ENCODE data around the gene PPM1L.

The PPM1L gene

DNA sequence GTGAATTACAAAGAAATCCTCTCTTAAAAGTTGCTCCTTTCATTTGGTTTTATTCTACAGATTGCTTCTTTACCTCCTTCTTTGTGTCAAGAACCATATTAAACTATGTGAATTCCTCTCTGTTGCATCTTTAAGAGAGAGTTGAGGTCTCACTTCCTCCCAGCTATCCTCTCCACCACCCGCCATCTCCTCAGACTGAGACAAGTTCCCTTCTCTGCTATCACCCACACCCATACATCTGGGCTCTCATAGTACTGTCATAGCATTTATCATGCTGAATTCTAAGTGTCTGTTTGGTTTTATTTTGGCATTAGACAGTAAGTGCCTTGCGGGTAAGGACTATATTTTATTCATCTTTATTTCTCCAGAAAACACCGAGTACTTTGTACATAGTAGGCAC, 294.9 kb downstream of the PPM1L start:
- no peak for DNase-seq

DNA sequence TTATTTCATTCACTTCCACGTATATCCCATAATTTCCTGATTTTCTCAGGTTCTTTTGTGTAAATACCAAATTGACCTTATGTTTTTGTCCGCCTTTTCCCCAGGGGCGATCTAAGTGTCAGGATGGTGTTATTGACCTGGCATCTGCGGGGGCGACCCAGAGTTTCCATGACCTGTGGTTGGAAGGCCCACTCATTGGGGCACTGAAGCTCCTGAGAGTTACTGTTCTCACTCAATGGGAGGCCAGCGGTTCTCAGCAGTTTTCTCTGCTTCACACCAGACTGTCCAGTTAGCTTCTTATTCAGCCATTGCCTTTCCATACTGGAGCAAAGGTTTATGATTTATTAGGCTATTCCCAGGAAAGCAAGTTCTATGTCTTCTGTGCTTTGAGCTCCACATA, 295.8 kb downstream of the PPM1L start:
- DNase-seq, result no peak

DNA sequence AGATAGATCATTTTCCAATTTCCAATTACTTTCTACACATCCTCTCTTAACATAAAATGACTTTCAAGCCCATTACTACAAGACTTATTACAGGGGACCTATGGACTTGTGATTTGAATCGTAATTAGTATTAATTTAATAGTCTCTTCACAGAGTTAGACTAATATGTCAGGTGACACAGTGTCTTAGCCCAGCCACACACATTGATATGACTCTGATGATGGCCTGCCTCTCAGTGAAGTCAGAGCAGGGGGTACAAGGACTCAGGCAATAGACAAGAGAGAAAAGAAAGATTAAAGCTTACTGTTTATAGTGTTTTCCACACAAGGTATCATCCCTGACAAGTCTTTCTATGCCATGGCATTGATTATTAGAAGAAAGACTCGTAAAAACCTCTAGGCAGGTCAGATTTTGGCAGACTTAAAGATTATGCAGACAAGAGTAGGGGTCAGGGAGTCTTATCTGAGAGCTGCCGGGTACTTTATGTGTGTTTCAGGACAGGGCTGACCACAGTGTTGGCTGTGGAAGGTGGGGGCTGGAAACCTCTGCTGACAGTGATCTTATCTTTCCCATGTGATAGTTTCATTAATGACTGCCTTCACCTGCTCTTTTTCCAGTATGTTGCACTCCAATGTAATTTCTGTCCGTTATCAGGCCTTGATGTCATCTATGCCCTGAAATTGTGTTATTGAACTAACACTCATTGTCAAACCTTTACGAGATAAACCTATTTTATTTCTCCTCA, 299.0 kb downstream of the PPM1L start:
- no peak for DNase-seq

DNA sequence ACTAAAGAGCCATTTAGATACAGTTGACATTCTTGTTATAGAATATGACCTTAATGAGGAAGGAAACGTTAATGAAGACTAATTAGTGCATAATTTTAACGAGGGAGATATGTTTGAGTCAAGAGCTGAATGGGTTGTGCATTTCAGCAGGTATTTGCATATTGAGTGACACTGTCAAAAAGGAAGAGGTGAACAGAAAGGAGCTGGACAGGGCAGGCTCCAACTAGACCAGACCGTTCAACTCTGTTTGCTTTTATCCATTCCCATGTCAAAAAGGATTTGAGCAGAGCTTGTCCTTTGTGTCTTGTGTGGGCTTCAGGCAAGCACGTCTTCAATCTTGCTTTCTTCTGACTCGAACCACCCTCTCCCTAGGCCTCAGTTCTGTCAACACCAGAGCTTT, 308.4 kb downstream of the PPM1L start:
- no peak for DNase-seq

DNA sequence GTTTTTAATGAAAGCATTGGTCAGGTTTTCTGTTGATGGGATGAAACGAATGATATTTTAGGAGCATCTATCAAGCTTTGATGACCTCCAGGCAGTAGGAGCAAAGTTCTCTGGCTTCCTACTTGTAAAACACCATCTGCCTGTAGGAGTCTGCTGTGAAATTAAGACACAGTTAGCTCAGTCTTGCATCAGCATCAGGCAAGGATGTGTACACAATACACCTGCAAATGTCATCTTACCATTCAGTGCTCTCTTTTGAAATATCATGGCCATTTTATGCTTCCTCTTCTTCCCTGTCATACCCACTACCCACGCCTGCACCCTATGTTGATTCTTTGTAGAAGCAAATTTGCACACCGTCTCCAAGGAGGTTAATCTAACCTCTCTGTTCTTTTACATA, 310.9 kb downstream of the PPM1L start:
- no peak for DNase-seq

DNA sequence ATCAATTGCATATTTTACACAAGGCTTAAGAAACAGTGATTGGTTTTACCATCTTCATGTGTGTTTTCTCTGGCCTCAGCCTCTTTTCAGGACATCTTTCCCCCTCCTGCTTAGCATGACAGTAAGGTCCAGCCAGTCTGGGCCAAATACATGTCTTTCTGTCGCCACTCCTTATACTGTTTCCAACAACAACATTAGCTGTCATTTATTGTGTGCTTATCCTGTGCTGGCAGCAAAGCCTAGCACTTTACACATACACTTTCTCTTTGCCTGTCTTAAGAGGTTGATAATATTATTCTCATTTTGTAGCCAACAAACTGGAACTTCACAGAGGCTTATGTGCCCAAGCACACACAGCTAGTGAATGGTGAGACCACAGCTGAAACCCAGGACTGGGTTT, 311.3 kb downstream of the PPM1L start:
- DNase-seq, result no peak

DNA sequence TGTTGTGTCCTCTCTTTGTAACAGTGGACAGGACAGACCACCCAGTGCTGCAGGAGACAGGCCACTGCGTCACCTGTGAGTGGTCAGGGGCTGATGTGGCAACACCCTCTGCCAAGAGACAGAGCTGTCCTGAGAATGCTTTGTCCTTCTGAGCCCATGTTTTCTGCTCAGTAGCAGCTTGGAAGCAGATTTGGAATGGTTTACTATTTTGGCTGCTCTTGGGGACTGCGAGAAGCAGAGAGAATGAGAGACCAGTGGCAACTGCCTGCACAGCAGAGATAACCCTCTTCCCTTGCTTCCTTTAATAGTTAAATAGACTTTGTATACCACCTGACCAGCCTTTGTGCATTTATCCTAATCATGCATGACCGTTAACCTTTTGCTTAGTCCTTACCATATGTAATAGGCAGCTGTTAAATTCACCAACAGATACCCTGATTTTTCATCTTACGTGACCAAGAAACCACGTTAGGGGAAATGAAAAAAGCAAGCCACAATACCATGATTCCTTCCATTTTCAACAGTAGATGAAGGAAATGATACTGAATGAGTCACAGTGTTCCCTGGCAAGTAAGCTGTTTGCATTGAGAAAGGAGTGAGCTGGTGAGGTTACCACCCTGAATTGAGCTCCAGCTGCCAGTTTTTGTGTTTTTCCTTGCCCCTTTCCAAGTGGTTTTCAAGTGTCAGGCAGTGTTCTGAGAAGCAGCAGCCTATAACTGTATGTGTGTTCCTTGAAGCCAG, 313.6 kb downstream of the PPM1L start:
- DNase-seq, result no peak

DNA sequence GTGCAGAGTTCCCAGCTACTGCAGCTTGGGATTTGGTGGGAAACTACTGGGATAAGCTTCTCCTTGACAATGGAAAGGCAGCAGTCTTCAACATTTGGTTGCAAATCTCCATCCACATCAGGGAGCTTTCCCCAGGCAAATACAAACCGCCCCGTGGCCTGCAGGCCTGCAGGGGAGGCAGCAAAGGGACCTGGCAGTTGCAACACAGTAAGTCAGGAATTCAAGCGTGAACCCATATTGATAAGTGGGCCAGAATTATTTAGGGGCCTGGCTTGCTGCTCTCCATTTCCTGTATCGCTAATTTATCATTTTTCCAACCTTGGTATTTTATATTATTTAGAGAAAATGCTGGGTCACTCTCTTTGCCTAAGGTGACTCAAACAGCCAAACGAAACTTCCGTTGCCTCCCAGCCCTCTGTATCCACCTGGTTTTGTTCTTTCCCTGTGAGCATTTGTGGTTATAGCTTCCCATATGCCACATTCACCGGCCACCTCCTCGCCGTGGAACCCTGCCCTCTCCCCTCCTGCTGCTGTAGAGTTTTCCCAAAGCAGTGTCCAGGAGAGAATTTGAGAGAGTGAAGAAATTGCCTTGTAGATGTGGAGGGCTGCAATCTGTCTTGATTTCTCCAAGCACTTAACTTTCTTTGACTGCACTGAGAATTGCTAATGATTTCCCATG, 314.4 kb downstream of the PPM1L start:
- no peak for DNase-seq

DNA sequence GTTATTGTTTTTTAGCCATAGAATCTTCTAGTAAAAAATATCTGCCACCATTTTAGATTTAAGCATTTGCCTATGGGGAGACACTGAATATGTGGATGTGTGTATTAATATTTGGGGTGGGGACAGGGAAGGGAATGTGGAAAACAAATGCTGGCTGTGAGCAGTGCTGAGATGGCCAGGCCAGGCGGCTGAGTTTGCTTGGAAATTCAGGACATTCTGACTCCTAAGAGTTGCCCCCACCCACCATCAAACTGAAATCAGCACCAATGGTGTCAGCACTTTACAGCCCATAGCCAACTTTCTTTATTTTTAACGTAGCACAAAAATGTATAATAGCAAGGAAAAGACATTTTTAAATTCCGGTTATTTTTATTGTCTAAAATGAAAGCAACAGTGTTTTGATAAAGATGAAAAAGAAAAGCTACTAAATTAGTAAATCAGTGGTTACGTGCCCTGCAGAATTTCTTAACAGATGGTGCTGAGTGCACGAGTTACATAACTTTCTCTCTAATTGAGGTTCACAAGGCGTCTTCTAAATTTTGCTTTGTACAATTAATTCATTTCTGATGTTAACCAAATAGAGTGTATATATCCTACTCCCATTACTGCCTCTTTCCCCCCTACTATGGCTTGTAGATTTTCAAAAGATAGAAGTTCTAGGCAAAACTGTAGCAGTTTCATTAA, 315.1 kb downstream of the PPM1L start:
- no peak for DNase-seq

DNA sequence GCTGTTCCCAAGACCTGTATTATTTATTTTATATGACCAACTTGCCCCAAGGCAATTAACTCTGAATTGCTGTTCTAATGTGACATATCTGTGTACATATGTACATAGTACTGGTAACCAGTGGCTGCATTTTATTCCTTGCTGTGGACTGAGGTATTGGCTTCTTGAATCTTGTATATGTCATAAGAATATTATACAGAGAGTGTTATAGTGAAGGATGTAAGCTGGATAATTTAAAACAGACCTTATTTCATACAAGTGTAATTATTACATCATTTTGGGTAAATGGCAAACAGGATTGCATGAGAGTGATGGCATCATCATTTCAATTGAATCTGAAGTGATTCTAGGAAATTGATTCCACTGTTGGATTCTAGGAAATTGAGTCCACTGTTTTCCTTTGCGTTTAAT, 316.2 kb downstream of the PPM1L start:
- DNase-seq, result no peak

DNA sequence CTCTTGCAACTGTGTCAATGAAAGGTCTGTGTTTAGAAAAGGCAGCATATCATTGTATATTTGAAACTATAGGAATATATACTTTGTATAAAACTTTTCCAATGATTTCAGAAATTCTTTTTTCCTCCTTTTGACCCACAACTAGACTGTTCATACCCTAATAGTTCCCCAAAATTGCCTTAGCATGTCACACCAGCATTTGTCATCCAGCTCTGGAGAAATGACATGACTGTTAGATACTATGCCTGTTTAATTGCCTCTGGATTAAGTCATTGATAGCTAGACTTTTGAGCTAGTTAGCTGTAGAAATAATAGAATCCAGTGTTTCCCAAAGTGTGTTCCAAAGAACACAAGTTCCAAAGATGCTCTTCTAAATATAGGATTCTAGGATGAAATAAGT, 316.7 kb downstream of the PPM1L start:
- no peak for DNase-seq

DNA sequence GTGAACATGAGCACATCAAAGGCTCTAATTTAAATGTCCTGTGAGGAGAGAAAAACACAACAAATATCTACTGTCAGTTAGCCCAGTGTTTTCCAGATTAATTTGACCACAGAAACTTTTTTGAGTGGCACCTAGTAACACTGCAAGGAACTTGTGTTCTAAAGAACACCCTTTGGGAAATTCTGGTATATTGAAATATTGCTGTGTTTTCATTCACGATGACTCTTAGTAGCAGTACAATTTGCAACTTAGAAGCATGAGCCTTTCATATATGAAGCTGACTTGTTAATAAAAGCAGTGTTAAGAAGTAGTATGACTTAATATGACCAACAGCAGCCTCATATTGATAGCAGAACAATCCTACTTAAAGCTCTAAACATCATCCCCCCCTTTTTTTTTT, 317.1 kb downstream of the PPM1L start:
- DNase-seq, result no peak

DNA sequence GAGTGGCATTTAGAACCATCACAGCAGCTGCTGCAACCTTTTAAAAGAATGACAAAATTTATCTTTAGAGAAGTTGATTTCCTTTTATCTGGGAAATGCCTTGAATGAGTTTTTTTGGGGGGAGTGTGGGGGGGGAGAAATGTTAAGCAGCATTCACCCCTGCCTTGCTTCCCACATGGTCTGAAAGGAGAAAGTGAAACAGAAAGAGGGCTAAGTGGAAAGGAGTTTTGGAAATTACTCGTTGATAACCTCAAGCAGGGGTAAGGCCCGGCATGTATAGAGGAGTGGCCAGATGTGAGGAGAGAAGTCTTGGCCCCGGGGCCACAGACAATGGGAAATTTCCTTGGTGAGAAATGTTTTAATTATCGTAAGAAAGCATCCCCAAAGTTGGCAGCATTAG, 325.6 kb downstream of the PPM1L start:
- no peak for DNase-seq

DNA sequence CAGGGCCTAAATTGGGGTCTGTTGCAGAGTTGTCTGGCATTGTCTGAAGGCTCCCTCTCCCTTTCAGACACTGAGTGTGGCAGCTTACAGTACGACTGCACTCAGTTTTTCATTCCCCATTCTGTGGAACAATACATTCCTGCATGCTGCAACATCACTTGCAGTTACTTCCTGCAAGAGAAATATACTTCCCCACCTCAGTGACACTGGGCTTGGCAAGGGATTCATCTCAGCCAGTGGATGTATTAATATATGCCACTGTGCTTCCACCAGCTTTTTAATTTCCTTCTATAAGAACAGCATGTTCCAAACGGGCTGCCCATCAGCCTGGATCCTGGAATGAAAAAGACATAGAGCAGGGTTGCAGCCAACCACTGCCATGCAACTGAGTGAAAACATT, 326.0 kb downstream of the PPM1L start:
- no peak for DNase-seq

DNA sequence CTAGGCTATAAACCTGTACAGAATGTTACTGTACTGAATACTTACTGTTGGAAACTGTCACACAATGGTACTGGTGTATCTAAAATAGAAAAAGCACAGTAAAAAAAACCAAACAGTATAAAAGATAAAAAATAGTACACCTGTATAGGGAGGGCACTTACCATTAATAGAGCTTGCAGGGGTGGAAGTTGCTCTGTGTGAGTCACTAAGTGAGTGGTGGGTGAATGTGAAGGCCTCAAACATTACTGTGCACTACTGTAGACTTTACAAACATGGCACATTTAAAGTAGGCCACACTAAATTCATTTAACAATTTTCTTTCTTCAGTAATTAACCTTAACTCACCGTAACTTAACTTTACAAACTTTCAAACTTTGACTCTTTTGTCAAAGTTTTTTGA, 327.1 kb downstream of the PPM1L start:
- DNase-seq, result no peak

DNA sequence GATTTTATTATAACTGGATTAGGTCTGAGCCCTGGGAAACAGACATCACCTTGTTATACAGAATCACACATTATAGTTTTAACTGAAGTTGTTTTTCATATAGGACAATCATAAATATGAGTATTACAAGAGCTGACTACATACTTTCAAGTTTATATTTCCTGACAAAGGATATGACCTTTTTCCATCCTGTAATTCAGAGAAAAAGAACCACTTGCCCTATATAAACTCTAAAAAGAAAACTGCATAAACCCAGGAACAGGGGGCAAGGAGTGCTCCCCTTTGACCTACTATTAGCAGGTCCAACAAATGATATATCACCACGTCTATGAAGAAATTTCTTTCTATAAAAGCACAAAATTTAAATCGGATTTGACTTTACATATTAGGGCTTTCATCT, 328.2 kb downstream of the PPM1L start:
- DNase-seq, result no peak

DNA sequence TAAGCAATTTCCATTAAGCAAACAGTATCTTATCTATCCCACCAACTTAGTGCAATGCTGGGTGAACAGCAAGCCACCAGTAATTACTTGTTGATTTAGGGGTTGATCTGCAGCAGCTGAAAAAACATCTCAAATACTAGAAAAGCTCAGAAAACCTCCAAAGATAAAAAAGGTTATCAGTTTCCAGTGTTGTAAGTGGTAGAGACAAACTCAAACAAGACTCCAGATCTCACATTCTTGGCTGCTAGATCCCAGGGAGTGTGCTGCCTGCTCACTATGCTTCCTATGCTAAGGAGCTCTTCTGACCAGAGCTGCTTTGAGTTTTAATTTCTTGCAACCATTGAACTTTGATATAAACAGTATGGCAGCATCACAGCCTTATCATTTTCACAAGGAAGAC, 337.9 kb downstream of the PPM1L start:
- no peak for DNase-seq

DNA sequence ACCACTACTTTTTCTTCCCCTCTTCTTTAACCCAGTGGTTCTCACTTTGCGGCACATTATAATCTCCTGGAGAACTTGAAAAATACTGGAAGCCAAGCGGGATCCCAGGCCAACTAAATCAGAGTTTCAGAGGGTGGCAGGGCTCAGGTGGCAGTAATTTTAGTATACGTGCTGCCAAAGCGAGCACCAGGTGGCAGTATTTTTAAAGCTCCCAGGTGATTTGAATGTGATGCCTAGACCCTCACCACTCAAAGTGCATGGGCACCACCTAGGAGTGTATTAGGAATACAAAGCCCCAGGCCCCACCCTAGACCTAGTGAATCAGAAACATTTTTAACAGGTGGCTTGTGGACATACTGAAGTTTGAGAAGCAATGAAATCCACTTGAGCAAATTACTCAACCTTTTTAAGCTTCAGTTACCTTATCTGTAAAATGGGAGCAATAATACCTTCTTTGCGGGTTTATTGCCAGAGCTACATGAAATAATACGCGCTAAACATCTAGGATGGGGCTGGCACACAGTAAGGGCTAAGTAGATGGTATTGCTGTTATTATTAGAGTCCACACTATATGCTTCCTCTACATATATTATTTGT, 340.8 kb downstream of the PPM1L start:
- peak; percentile 13 for DNase-seq

DNA sequence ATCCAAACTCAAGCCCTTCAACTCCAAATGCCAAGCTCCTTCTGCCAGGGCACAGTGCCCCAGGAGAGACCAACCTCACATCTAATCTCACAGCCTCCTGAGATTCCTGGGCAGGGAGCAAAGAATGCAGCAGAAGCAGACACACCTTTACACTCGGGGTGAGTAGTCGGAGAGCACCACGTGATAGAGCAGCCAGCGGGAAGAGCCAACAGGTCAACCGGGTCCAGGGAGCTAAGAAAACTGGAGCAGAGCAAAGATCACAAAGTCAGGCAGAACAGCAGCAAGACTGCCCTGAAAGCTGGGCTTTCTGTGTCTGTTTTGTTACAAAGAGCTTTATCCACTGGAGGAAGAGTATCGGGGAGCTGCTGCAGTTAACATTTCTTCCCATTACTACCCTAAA, 345.0 kb downstream of the PPM1L start:
- DNase-seq, result no peak

DNA sequence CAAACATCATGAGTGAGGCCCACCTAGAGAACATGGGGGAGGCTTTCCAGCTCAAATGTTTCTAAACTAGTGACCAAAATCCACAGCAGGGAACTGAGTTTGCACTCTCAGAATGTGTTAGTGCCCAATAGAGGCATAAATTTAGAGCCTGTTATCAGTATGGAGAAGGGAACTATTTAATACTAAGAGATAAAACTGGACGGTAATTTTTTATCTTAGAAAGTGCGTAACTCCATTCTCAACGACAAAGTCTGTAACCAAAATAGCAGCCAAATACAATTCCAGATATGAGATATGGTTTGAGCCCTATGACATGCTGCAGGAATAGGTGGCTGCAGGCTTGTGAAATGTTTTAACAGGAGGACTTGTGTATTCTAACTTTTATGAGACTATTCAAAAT, 345.6 kb downstream of the PPM1L start:
- no peak for DNase-seq

DNA sequence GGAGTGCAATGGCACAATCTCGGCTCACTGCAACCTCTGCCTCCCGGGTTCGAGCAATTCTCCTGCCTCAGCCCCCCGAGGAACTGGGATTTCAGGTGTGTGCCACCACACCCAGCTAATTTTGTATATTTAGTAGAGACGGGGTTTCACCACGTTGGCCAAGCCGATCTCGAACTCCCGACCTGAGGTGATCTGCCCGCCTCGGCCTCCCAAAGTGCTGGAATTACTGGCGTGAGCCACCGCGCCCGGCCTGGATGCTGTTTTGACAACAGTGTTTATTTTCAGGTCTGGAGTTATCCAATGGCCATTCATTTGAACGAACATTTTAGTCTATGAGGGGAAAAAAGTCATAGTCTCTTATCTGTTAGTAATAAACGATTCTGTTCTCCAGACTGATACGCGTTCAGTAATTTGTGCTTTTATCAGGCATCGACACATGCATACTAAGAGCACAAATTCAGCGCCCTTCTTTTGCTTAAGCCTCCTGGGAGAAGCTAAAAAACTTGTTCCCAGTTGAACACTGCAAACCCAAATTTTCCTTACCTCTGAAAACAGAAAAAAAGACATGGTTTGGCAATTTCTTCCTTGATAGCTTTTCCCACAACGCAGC, 347.9 kb downstream of the PPM1L start:
- DNase-seq, result no peak
